ENCODE data around the gene AQP3. TPM values are rescaled to one million over a fixed set of nuclear protein-coding genes. Genes with fewer than 3 reads are reported as not detected.
"Not testable (repeated sequence)": the region's sequence is repeated elsewhere in the genome, so short reads cannot be mapped to it uniquely, and the experiment has no call there.

AQP3 gene
- total RNA-seq, 1 experiment from 2014 or later, result 1.9 TPM

DNA sequence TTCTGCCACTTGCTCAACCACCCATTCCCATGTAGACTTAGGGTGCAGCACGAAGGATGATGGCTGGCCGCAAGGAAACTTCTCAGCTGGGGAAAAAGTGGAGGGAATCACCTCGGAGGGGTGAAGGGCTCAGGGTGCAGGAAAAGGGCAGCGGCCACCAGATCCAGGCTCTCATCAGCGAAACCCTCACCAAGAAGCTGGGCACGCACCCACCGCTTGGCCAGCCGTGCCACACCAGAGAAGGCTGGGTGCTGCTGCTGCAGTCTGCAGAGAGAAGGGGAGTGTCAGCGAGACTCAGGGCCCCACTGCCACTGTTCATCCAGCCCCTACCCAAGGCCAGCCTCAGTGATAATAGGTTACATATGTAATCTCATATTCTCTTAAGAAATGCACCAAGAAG is 17.7 kb upstream of the AQP3 start:
- no peak for DNase-seq (ENCODE audit: low read depth)

DNA sequence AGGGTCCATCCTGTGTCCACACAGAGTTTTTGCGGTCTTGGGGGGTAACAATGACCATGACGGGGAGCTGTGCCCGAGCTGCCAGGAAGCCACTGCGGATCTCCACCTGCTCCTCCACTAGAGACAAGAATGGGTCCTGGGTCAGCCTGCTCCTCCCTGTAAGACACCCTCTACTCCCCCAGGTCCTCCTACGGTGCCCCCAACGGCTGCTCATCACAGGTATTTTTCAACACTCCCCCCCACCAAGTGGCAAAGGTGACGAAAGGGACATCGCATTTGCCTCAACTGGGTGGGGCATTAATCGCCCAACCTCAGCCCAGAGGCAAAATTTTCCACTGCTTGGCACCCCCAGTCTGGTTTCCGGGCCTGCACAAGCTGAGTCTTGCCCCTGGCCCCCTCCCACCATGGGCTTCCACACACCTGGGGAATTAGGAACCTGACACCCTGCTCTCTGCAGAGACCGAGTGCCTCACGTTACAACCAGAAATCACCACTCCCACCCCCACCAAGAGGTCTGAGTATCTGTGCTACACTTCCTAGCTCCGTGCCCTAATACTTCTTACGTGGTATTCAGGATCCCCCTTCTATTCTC is 16.7 kb upstream of the AQP3 start:
- DNase-seq (ENCODE audit: low read depth), result no peak

DNA sequence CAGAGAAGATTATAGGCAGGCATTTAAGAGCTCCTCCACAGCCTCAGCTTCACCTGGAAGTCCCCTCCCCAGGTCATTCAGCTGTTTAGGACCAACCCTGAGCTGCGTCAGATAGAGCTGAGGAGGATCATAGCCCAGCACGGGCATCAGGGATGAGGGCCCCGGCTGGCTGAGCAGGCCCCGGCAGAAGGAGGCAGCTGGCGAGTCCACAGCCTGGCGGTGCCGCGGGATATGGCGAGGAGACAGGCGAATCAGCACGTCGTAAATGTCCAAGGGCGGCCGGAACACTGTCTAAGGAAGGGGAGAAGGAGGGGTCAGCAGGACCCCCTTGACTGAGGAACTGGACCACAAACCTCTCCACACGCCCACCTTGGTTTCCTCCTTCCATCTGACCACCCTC is 15.8 kb upstream of the AQP3 start:
- no peak for DNase-seq (ENCODE audit: low read depth)

DNA sequence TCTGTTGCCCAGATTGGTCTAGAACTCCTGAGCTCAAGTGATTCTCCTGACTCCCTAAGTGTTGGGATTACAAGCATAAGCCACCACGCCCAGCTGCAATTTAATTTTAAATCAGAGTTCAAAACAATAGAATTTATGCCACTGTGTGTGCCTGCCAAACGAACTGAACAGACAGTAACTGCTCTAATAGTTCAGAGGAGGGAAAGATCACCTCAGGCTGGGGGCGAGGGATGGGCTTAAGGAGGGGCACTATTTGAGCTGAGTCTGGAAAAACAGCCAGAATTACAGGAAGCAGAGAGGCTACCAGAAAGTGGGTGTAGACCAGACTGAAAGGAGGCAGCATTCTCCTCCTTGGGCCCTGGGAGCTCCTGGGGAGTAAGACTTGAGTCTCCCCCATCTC is 14.1 kb upstream of the AQP3 start:
- DNase-seq (ENCODE audit: low read depth), result no peak

- DNase-seq (ENCODE audit: low read depth), result no peak
Measured at GRCh38 chr9:33460854-33461253, 13.5 kb upstream of the AQP3 start.

GRCh38 chr9:33459115-33459514 is 11.7 kb upstream of the AQP3 start:
- no peak for DNase-seq (ENCODE audit: low read depth)

DNA sequence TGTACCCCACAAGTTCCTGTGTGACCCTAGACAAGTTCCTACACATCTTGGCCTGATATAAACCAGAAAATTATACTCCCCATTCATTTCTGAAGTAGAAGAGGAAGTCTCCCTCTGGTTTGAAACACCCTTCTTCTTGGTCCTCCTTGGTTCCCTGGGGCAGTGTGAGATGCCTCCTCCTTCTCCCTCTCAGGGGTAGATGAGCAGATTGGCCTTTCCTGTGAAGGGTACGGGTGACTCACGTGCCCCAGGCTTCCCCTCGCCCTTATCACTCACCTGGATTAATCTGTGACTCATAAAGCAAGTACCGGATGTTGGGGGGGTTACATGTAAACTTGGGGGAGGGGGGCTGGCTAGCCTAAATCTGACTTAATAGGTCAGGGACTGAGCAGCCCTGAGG is 11.1 kb upstream of the AQP3 start:
- peak; percentile 79 for DNase-seq (ENCODE audit: low read depth)

- no peak for DNase-seq (ENCODE audit: low read depth)
Measured at GRCh38 chr9:33455945-33456344, 8.6 kb upstream of the AQP3 start.

GRCh38 chr9:33455456-33455855 is 8.1 kb upstream of the AQP3 start:
- not testable (repeated sequence) for DNase-seq (ENCODE audit: low read depth)

- DNase-seq (ENCODE audit: low read depth), result not testable (repeated sequence)
Measured at GRCh38 chr9:33454661-33455026, 7.3 kb upstream of the AQP3 start.

GRCh38 chr9:33453999-33454660 is 6.7 kb upstream of the AQP3 start:
- no peak for DNase-seq (ENCODE audit: low read depth)

DNA sequence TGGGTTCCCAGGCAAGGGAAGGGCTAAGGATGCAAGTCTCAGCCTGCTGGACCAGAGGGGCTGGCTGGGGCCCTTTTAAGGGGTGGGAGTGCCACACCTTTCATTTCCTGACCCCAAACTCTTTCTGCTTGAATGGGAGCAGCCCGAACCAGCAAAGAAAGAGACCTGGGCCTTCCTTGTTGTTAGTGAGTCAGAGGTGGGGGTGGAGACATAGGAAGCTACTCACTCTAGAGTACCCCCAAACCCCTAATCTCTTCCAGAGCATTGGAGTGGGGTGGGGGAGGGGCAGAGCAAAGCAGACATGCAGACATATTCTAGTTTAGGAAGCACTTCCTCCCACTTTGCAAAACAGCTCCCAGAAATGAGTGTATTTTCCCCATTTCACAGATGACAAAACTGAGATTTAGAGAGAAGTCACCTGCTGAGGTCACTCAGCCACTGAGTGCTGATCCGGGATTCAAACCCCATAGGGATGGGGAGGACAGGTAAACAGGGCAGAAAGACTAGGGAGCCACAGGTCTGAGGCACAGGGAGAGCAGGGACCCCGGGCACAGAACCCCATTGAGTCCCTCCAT is 6.0 kb upstream of the AQP3 start:
- DNase-seq (ENCODE audit: low read depth), result peak; percentile 47

DNA sequence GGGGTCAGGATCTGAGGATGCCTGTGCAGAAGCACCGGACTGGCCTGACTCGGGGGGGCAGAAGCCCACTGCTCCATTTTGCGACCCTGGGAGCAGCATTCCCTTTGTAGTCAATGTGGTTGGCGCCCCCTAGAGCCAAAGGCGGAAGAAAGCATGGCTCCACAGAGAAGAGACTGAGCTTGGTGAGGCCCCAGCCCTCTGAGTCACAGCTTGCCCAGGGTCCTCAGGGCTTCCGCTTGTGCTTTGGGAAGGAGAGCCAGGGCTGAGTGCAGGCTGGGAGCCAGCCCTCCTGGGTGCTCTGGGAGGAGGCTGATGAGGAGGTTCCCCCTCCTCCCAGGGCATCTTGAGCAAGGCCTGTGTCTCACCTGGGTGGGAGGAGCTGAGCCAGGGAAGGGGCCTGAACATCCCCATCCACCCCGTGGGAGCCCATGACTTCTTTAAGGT is 5.5 kb upstream of the AQP3 start:
- peak; percentile 95 for DNase-seq (ENCODE audit: low read depth)

- DNase-seq (ENCODE audit: low read depth), result no peak
Measured at GRCh38 chr9:33450621-33451146, 3.3 kb upstream of the AQP3 start.

GRCh38 chr9:33449715-33450114 is 2.3 kb upstream of the AQP3 start:
- no peak for DNase-seq (ENCODE audit: low read depth)

- no peak for DNase-seq (ENCODE audit: low read depth)
Measured at GRCh38 chr9:33447799-33448553, 583 bp upstream of the AQP3 start.

GRCh38 chr9:33446240-33446945 is 1.0 kb downstream of the AQP3 start:
- DNase-seq (ENCODE audit: low read depth), result no peak

DNA sequence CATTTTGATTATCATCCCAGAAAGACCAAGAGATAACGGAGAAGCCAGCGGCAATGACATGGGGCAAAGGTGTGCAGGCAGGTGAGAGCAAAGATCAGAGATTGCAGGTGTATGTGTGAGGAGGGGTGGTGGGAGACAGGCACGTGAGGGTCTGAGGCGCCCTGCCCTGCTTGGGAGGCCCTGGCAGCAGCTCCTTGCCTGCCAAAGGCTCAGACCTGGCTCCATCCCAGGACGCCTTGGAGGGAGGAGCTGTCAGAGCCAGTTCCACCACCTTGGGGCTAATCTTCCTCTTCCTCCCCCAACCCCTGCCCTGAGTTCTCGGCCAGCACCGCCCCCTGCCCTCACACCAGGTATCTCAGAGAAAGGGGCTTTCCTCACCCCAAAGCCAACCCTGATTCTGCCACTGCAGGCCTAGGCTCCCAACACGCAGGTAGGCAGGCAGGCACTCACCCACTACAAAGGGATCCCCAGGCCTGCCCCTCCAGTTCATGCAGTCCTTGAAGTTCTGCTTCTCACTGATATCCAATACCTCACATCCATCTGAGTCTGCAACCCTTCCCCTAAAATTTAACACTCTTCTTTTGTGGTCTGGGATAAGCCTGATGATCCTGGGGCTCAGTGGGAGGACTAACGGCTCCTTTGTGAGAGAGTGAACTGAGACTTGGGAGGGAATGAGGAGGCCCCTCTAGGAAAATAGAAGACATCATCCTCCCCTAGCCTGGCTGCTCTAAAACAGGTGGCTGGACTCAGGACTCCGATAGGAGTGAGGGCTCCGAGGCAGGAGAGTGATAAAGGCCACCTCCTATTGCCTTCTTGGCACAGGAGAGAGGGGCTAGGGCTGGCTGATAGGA is 1.8 kb downstream of the AQP3 start:
- DNase-seq (ENCODE audit: low read depth), result no peak

- no peak for DNase-seq (ENCODE audit: low read depth)
Measured at GRCh38 chr9:33443464-33444154, 3.8 kb downstream of the AQP3 start.

DNA sequence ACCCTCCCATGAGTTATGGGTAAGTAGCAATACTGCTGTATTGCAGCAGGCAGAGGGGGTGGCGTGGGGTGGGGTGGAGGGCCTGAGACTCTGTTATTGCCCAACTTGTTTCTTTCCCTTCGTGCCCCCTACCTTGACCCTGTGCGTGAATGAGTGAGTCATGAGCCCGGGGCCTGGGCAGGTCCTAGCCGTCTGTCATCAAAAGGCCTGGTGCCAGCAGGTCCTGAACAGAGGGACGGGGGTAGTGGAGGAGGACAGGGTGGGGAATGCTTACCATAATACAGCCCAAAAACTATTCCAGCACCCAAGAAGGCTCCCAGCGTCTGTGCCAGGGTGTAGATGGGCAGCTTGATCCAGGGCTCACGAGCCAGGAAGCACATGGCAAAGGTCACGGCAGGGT is 4.3 kb downstream of the AQP3 start:
- no peak for DNase-seq (ENCODE audit: low read depth)

Data from Daoy (cell line).